Activated CD8-positive, alpha-beta T cell treated with anti-CD3 and anti-CD28 coated beads for 36 hours (primary cell): ENCODE measurements around the gene EGFL8. TPM values are rescaled to one million over a fixed set of nuclear protein-coding genes. Genes with fewer than 3 reads are reported as not detected.
A peak's percentile ranks its signal among the peaks of the same experiment; 100 is the strongest.

Source experiments
- ATAC-seq: fragments of 200-7000 bp; cut with Tn5 transposase; one replicate; pipeline ENCODE4 v1.10.0; 2021; ENCODE audit warnings: mild to moderate bottlenecking, moderate library complexity
- CTCF ChIA-PET: fragments of 350-600 bp; sonication (Branson Sonifier 250); formaldehyde crosslinking; loops from one replicate; lab custom pipeline; 2021; ENCODE audit warnings: antibody characterized with exemption; lab: Charles Lee
- POLR2A ChIA-PET: fragments of 350-600 bp; sonication (Branson Sonifier 250); formaldehyde crosslinking; loops from one replicate; lab custom pipeline; 2021; ENCODE audit warnings: antibody characterized with exemption; lab: Charles Lee
- DNase-seq: peaks from one replicate; pipeline ENCODE4 v3.0.0-alpha.2; 2020
- H3K27ac Mint-ChIP-seq: one replicate; pipeline ENCODE4 v1.8.0; 2021; ENCODE audit warnings: mild to moderate bottlenecking, mixed read lengths
- H3K27me3 Mint-ChIP-seq: one replicate; pipeline ENCODE4 v1.8.0; 2021; ENCODE audit warnings: mixed read lengths
- H3K36me3 Mint-ChIP-seq: one replicate; pipeline ENCODE4 v1.8.0; 2021; ENCODE audit warnings: low read depth, mixed read lengths
- H3K4me1 Mint-ChIP-seq: one replicate; pipeline ENCODE4 v1.8.0; 2021; ENCODE audit warnings: low read depth, mixed read lengths
- H3K4me3 Mint-ChIP-seq: one replicate; pipeline ENCODE4 v1.8.0; 2021; ENCODE audit warnings: mild to moderate bottlenecking, moderate library complexity, mixed read lengths
- H3K9me3 Mint-ChIP-seq: one replicate; pipeline ENCODE4 v1.8.0; 2021; ENCODE audit warnings: mixed read lengths
- intact Hi-C: fragments of 100-400 bp; cut with micrococcal nuclease; formaldehyde crosslinking; loops from one replicate; pipeline ENCODE4 v1.10.0; 2022
- total RNA-seq, 2 experiments: library from RNA; stranded (reverse); gene quantifications; one replicate each; pipeline ENCODE4 v1.2.3, GENCODE V29; 2021
- TF ChIP-seq, protein P1 (sequence below): fragments of 200-600 bp; IDR thresholded peaks from one replicate; pipeline ENCODE4 v1.8.0; 2022; ENCODE audit warnings: antibody characterized with exemption, mild to moderate bottlenecking

The EGFL8 gene
- total RNA-seq, 2 experiments from 2014 or later, result 13.3 to 14.0 TPM

DNA sequence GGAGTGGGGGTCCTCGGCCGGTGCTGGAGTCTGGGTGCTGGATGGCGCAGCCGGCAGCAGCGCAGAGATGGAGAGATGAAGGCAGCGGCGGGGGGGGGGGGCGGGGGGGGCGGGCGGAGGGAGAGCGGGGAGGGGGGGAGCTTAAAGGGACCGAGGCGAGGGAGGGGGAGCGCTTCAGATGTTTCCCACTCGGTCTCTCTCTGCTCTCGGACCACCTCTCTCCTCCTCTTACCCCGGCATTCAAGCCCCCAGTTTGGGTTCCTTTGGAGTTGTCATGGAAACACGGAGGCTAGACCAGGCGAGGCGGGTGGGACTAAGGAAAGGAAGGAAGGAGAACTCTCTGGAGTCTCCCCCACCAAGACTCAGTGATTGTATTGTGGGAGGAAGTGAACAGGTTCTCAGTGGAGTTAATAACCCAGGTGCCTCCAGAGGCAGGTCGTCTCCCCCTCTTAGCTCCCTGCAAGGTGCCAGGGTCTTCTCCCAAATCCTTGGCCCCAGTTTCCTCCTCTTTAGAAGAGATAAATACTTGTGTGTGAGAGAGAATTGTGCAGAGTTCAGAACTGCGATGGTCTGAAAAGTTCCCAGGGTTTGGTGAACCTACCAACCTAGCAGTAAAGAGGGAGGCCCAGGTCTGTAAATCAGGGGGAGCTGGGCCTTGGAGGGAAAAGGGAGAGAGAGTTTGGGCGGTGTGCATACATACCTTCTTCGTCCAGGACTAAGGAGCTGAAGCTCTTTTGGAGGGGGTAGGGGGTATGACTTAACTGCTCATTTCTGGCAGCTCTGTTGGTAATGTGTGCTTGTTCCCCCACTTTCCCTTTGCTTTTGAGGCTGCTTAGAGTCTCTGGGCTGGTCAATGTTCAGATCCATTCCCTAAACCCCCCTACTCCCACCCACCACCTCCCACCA lies 12.3 kb upstream of the EGFL8 start, which contains the start of gene PRRT1:
Gene PRRT1, minus strand, starts transcription at position 77 of the 906 bp plus-strand sequence. CDS start 112 bp downstream, outside the sequence.
- ATAC-seq (no peak), DNase-seq (peak; percentile 10)
- Mint-ChIP-seq H3K9me3 (no peaks in the 10 kb centered on the region), H3K27me3 (peaks cover 22% of the 10 kb centered on the region), H3K36me3 (peaks cover 6% of the 10 kb centered on the region), H3K4me1 (peaks cover 55% of the 10 kb centered on the region), H3K4me3 (peak within 1 kb of the TSS; percentile 85), H3K27ac (peak within 1 kb of the TSS; percentile 97)
- ChIA-PET POLR2A (interaction anchor here (0.6 to 1.0 kb wide), 2 partner anchors 16 to 1355 kb away, joined by 3 read pairs; no protein-coding TSS in a partner anchor), CTCF (interaction anchor here (1.2 to 2.9 kb wide), 3 partner anchors 23 to 104 kb away, joined by 6 to 8 read pairs (median 6); partner anchors contain the start of genes ATF6B and FKBPL)
- intact Hi-C loops, result no loop called here
- TF ChIP-seq, protein P1, sequence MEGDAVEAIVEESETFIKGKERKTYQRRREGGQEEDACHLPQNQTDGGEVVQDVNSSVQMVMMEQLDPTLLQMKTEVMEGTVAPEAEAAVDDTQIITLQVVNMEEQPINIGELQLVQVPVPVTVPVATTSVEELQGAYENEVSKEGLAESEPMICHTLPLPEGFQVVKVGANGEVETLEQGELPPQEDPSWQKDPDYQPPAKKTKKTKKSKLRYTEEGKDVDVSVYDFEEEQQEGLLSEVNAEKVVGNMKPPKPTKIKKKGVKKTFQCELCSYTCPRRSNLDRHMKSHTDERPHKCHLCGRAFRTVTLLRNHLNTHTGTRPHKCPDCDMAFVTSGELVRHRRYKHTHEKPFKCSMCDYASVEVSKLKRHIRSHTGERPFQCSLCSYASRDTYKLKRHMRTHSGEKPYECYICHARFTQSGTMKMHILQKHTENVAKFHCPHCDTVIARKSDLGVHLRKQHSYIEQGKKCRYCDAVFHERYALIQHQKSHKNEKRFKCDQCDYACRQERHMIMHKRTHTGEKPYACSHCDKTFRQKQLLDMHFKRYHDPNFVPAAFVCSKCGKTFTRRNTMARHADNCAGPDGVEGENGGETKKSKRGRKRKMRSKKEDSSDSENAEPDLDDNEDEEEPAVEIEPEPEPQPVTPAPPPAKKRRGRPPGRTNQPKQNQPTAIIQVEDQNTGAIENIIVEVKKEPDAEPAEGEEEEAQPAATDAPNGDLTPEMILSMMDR, result no peak

DNA sequence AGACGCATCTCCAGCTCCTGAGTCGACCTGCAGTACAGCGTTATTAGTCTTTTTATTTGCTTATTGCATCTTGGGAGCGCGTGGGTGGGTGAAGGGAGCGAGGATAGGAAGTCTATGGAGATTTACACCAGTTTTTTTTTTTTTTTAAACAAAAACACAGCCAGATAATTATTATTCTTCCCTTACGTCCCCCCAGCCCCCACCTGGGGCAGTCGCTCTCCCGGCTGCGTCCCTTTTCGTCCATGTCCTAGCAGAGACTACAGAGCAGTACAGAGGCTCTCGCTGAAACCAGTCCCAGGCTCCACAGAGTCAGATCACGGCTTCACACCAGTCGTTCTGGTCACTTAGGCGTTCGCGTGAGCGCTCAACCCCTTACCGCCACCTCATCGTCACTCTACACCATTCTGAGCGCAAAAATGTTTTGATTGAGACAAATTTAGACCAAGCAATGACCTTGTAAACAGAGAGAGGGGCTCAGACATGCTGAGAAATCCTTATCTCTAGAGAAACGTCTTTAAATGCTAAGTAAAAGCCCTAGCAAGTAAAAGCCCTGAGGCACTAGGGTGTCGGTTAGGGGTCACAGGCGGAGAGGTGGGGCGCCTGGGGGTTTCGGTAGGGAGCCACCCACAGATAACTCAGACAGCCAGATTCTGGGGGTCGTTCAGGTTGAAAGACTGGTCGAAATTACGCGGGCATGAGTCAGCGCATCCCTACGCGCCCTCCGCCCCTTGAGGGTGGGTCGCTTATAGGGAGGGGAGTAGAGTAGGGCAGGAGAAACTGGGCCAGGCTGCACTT lies 11.4 kb upstream of the EGFL8 start:
- Mint-ChIP-seq H3K4me1 (peaks cover 52% of the 10 kb centered on the region), H3K4me3 (peak overlapping the region; percentile 85), H3K27me3 (peaks cover 19% of the 10 kb centered on the region), H3K36me3 (peaks cover 13% of the 10 kb centered on the region), H3K9me3 (no peaks in the 10 kb centered on the region), H3K27ac (peak overlapping the region; percentile 97)
- DNase-seq (peak; percentile 28), ATAC-seq (no peak)
- intact Hi-C loops, result no loop called here
- ChIA-PET POLR2A (interaction anchor here (0.6 to 1.0 kb wide), 2 partner anchors 17 to 1354 kb away, joined by 3 read pairs; no protein-coding TSS in a partner anchor), CTCF (interaction anchor here (1.2 to 2.9 kb wide), 3 partner anchors 24 to 105 kb away, joined by 6 to 8 read pairs (median 6); partner anchors contain the start of genes ATF6B and FKBPL)
- TF ChIP-seq, protein P1, result no peak

DNA sequence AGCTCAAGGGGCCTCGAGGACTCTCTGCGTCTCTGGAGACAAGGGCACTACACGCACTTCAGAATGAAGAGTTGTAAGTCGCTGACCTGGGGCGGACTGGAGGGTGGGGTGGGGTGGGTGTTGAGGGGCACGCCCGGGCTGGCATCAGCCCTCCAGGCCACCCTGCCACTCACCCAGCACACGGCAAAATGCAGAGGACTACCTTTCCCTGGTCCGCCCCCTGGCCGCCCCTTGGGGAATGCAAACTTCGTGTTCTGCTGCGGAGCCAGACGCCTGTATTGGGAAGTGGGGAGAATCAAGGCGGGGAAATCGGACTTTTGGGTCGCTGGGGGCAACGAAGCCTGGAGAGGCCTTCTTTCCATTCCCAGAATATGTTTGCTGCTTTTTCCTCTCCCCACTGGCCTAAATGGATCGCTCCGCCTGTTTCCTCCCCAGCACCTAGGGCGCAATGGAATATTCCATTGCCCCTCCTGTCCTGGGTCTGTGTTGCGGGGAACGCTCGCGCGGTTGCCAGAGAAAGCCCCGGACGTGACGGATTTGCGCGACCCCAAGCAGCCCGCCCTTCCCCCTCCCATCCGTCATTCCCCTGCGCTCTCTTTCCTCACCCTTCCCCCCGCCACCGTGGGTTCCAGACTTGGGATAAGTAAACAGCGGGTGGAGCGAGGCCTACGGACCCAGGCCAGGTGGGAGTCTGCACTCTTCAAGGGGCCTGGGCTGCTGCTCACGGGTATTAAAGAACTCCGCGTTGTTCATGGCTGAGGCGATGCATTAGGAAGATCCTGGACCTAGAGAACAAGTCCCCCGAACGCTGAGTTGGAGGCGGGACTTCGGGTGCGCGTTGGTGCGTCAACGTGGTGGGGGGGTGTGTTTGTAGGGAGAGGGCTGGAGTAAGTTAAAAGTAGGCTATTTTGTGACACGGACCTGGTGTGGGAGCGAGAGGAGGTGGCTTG lies 10.6 kb upstream of the EGFL8 start, which contains the start of gene PPT2:
Gene PPT2, plus strand, starts transcription at position 578 of the 950 bp plus-strand sequence. CDS start 454 bp downstream, outside the sequence.
- H3K4me1 Mint-ChIP-seq, result peaks cover 45% of the 10 kb centered on the region
- peaks cover 13% of the 10 kb centered on the region for H3K27me3 Mint-ChIP-seq
- ChIA-PET POLR2A (interaction anchor here (0.9 kb wide), 1 partner anchor 12 kb away, joined by 3 read pairs; no protein-coding TSS in a partner anchor), CTCF (interaction anchor here (0.9 to 2.9 kb wide), 8 partner anchors 18 to 106 kb away, joined by 3 to 8 read pairs (median 3); partner anchors contain the start of genes ATF6B and FKBPL)
- peak; percentile 84 for ATAC-seq
- no peaks in the 10 kb centered on the region for H3K9me3 Mint-ChIP-seq
- peak within 1 kb of the TSS; percentile 85 for H3K4me3 Mint-ChIP-seq
- H3K27ac Mint-ChIP-seq, result peak within 1 kb of the TSS; percentile 97
- H3K36me3 Mint-ChIP-seq, result peaks cover 16% of the 10 kb centered on the region
- peak; percentile 95 for DNase-seq
- TF ChIP-seq, protein P1, result no peak
- intact Hi-C loops, result no loop called here
